ENCODE measurements around the gene MTREX.

Gene MTREX

DNA sequence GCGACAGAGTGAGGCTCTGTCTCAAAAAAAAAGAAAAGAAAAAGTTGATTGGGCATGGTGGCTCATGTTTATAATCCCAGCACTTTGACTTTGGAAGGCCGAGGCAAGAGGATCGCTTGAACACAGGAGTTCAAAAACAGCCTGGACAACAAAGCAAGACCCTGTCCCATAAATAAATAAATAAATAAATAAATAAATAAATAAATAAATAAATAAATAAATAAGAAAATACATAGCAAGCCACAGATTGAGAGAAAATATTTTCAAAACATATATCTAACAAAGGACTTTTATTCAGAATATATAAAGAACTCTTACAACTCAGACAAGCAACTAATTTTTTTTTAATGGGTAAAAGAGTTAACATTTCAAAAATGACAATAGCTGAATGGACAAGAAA, 155.8 kb downstream of the MTREX start (continued):
- no peak for TF ChIP-seq KLF17 (tag by site-specific recombination; IDR thresholded peaks at IDR 0.05)
- no peak for TF ChIP-seq ZNF596 (tag by site-specific recombination; IDR thresholded peaks at IDR 0.05)
- peak; percentile 22; the same call in 1 of the 2 replicates for TF ChIP-seq ZNF146 (tag by site-specific recombination; IDR thresholded peaks at IDR 0.05)
- peak; percentile 93; the same call in 1 of the 2 replicates for TF ChIP-seq ZNF19 (tag by site-specific recombination; IDR thresholded peaks at IDR 0.05; ENCODE audit: low read depth)
- TF ChIP-seq IKZF3 (tag by site-specific recombination; IDR thresholded peaks at IDR 0.05) = no peak
- TF ChIP-seq GLIS2 (tag by site-specific recombination; IDR thresholded peaks at IDR 0.05) = no peak
- peak; percentile 65 for TF ChIP-seq ZBTB21 (tag by site-specific recombination; IDR thresholded peaks at IDR 0.05)
- peak; percentile 48; the same call in 1 of the 2 replicates for TF ChIP-seq MYNN (tag by site-specific recombination; IDR thresholded peaks at IDR 0.05; ENCODE audit: borderline replicate concordance)
- peak; percentile 97 for TF ChIP-seq ZNF140 (tag by site-specific recombination; IDR thresholded peaks at IDR 0.05)
- no peak for TF ChIP-seq ZNF148 (tag by site-specific recombination; IDR thresholded peaks at IDR 0.05; ENCODE audit: borderline replicate concordance)
- peak; percentile 78 for TF ChIP-seq ZNF639 (tag by site-specific recombination; IDR thresholded peaks at IDR 0.05)
- no peak for TF ChIP-seq ZNF274 (IDR thresholded peaks at IDR 0.05; ENCODE audit: low read length)
- no peak for TF ChIP-seq ZNF274 (tag by site-specific recombination; IDR thresholded peaks at IDR 0.05; ENCODE audit: borderline replicate concordance)
- TF ChIP-seq ZNF350 (tag by site-specific recombination; IDR thresholded peaks at IDR 0.05) = no peak
- TF ChIP-seq ZNF394 (tag by site-specific recombination; IDR thresholded peaks at IDR 0.05; ENCODE audit: borderline replicate concordance) = peak; percentile 99
- TF ChIP-seq ZBTB17 (tag by site-specific recombination; IDR thresholded peaks at IDR 0.05) = no peak
- TF ChIP-seq ZNF624 (tag by site-specific recombination; IDR thresholded peaks at IDR 0.05) = no peak
- TF ChIP-seq ZNF138 (tag by site-specific recombination; IDR thresholded peaks at IDR 0.05; ENCODE audit: borderline replicate concordance) = peak; percentile 85; the same call in 1 of the 2 replicates
- peak; percentile 80; the same call in 1 of the 2 replicates for TF ChIP-seq ZNF514 (tag by site-specific recombination; IDR thresholded peaks at IDR 0.05)
- TF ChIP-seq ZNF26 (tag by site-specific recombination; IDR thresholded peaks at IDR 0.05) = peak; percentile 37; the same call in 1 of the 2 replicates
- TF ChIP-seq ZNF423 (tag by site-specific recombination; IDR thresholded peaks at IDR 0.05) = no peak
- peak; percentile 56; the same call in 1 of the 2 replicates for TF ChIP-seq KLF7 (tag by site-specific recombination; IDR thresholded peaks at IDR 0.05; ENCODE audit: borderline replicate concordance)
- no peak; the same call in 1 of the 2 replicates for TF ChIP-seq ZSCAN23 (tag by site-specific recombination; IDR thresholded peaks at IDR 0.05)
- TF ChIP-seq, protein P1, sequence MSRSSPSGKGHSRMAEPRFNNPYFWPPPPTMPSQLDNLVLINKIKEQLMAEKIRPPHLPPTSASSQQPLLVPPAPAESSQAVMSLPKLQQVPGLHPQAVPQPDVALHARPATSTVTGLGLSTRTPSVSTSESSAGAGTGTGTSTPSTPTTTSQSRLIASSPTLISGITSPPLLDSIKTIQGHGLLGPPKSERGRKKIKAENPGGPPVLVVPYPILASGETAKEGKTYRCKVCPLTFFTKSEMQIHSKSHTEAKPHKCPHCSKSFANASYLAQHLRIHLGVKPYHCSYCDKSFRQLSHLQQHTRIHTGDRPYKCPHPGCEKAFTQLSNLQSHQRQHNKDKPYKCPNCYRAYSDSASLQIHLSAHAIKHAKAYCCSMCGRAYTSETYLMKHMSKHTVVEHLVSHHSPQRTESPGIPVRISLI (tag by site-specific recombination; IDR thresholded peaks at IDR 0.05) = peak; percentile 69; the same call in 1 of the 2 replicates
- peak; percentile 92 for TF ChIP-seq ZNF202 (tag by site-specific recombination; IDR thresholded peaks at IDR 0.05; ENCODE audit: borderline replicate concordance)
- TF ChIP-seq ZNF426 (tag by site-specific recombination; IDR thresholded peaks at IDR 0.05) = peak; percentile 100
- peak; percentile 61; the same call in 1 of the 2 replicates for TF ChIP-seq ZFP3 (tag by site-specific recombination; IDR thresholded peaks at IDR 0.05; ENCODE audit: low read depth)
- TF ChIP-seq ZNF747 (tag by site-specific recombination; IDR thresholded peaks at IDR 0.05) = no peak
- peak; percentile 82; the same call in 1 of the 2 replicates for TF ChIP-seq ZNF404 (tag by site-specific recombination; IDR thresholded peaks at IDR 0.05)
- peak; percentile 79 for TF ChIP-seq ZNF501 (tag by site-specific recombination; IDR thresholded peaks at IDR 0.05)
- peak; percentile 94 for TF ChIP-seq ZNF560 (tag by site-specific recombination; IDR thresholded peaks at IDR 0.05; ENCODE audit: borderline replicate concordance)
- TF ChIP-seq ZNF23 (tag by site-specific recombination; IDR thresholded peaks at IDR 0.05; ENCODE audit: borderline replicate concordance) = 0 out of 2 replicates have a peak, but pooled peaks have one; percentile 37
- 0 out of 2 replicates have a peak, but pooled peaks have one; percentile 67 for TF ChIP-seq RBAK (tag by site-specific recombination; IDR thresholded peaks at IDR 0.05)
- TF ChIP-seq WT1 (tag by site-specific recombination; IDR thresholded peaks at IDR 0.05) = 0 out of 2 replicates have a peak, but pooled peaks have one; percentile 39
- 0 out of 2 replicates have a peak, but pooled peaks have one; percentile 44 for TF ChIP-seq ZNF155 (tag by site-specific recombination; IDR thresholded peaks at IDR 0.05)
